GM20000 (cell line): ENCODE measurements around the gene NPM1.

Source experiments
- DNase-seq: peaks from one replicate; pipeline ENCODE4 v3.0.0; 2012; ENCODE audit warnings: low spot score
- CTCF ChIP-seq: IDR thresholded peaks from 2 replicates; pipeline ENCODE4 v1.5.1; 2012; ENCODE audit warnings: mild to moderate bottlenecking, control low read depth; ENCODE audit errors: extremely low read depth, missing control alignments

The NPM1 gene

GRCh38 chr5:171451421-171451820 lies 63.8 kb downstream of the NPM1 start:
- no peak for DNase-seq
- no peak for TF ChIP-seq CTCF

- DNase-seq = no peak
- no peak for TF ChIP-seq CTCF
Measured at GRCh38 chr5:171453056-171453725, 65.5 kb downstream of the NPM1 start.

DNA sequence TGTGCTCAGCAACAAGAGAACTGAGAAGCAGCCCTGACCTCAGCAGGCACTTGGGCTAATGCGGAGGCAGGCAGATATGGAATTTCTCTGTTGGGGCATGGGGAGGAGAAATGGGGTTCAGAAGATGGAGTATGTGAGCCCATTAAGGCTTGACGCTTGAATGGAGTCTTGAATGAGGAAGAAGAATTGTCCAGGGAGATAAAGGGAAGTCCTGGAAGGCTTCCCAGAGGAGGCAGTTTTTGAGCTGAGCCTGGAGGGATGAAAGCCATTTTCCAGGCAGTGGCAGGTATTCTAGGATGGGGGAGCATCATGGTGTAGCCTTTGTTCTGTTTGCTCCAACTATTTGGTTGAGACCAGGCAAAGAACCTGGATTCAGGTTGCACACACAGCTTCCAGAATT lies 66.3 kb downstream of the NPM1 start:
- DNase-seq = no peak
- TF ChIP-seq CTCF = no peak

- TF ChIP-seq CTCF = no peak
- DNase-seq = no peak
Measured at GRCh38 chr5:171454549-171454948, 66.9 kb downstream of the NPM1 start.

GRCh38 chr5:171455522-171455921 lies 67.9 kb downstream of the NPM1 start:
- no peak for TF ChIP-seq CTCF
- no peak for DNase-seq

DNA sequence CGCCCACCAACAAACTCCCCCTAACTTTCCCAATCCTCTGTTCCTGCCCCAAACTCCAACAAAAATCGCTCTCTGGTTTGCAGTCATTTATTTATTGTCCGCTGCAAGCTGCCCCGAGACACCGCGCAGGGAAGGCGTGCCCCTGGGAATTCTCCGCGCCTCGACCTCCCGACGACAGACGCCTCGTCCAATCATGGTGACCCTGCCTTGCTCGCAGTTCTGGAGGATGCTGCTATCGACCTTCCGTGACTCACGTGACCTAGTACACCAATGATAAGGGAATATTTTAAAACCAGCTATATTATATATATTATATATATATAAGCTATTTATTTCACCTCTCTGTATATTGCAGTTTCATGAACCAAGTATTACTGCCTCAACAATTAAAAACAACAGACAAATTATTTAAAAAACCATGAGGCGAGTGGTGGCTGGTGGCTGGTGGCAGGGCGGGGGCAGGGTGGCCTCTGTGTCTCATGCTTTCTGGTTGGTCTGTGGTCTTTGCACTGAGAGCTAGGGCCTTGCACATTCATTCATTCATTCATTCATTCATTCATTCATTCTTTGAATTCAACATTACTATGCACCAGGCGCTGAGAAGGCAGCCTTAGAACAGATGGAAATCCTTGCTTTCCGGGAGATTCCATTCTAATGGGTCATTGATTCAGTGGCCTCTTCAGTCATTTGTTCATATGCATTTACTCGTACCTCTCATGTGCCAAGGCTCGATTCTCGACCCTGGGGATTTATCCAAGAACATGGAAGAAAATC lies 69.7 kb downstream of the NPM1 start:
- DNase-seq = no peak
- TF ChIP-seq CTCF = no peak

GRCh38 chr5:171459839-171460238 lies 72.2 kb downstream of the NPM1 start:
- no peak for DNase-seq
- no peak for TF ChIP-seq CTCF
